Measurements from ENCODE around the gene MYOM3.

GRCh38 chr1:24097663-24098062 is 14.3 kb downstream of the MYOM3 start:
- TF ChIP-seq CTCF (IDR thresholded peaks at IDR 0.05; ENCODE audit: low read depth, low read length) (no peak), EZH2phosphoT487 (IDR thresholded peaks at IDR 0.05; ENCODE audit: low read depth) (no peak)
